ENCODE measurements around the gene CHADL. TPM values are rescaled to one million over a fixed set of nuclear protein-coding genes. Genes with fewer than 3 reads are reported as not detected.

CHADL gene
- total and polyA plus RNA-seq, 10 of the 15 experiments (the other 5 are each of a cell fraction or from before 2014, with no cell fraction given) = 0.24 TPM; not detected in 9

GRCh38 chr22:41271787-41272186, 31.1 kb upstream of the CHADL start (continued):
- TF ChIP-seq MXI1 (IDR thresholded peaks at IDR 0.05; ENCODE audit: low read depth, low read length) (no peak), ZNF207 (IDR thresholded peaks at IDR 0.05; ENCODE audit: borderline replicate concordance) (no peak)

GRCh38 chr22:41267958-41268357, 27.2 kb upstream of the CHADL start:
- no peaks in the 10 kb centered on the region for H3K79me2 ChIP-seq (ENCODE audit: control insufficient read depth, insufficient read depth, low read length)
- H3K9me3 ChIP-seq (replicated peaks; ENCODE audit: control insufficient read depth, insufficient read depth, low read length) = no peaks in the 10 kb centered on the region
- no peak for DNase-seq (ENCODE audit: low read depth, low spot score)
- ChIA-PET SMC1A (ENCODE audit: uncharacterized antibody, unreplicated experiment) (no interaction called here), CTCF (no interaction called here), POLR2A (no interaction called here), RAD21 (ENCODE audit: unreplicated experiment) (no interaction called here)
- TF ChIP-seq ZNF217 (IDR thresholded peaks at IDR 0.05) (no peak), HDAC6 (IDR thresholded peaks at IDR 0.05; ENCODE audit: unreplicated experiment) (no peak), SRF (IDR thresholded peaks at IDR 0.05; ENCODE audit: low read depth in 2 of 2, low read length in 2 of 2) (no peak), POLR2A (IDR thresholded peaks at IDR 0.05; ENCODE audit: low read depth, low read length) (no peak), RELA (IDR thresholded peaks at IDR 0.05; ENCODE audit: borderline replicate concordance, partially characterized antibody) (no peak), SREBF1 (IDR thresholded peaks at IDR 0.05; ENCODE audit: low read length) (no peak)
- no peak overlapping the region for H3K9ac ChIP-seq (ENCODE audit: control insufficient read depth, insufficient read depth, low read length)
- H3K4me3 ChIP-seq = no peak overlapping the region
- no peaks in the 10 kb centered on the region for H3K27me3 ChIP-seq (replicated peaks in 1 of 2; ENCODE audit: control insufficient read depth in 2 of 2, insufficient read depth in 2 of 2, low read length in 1 of 2)
- no TSS peak for BruUV-seq (replicated peaks)
- WGBS (ENCODE audit: insufficient coverage, insufficient replicate concordance, low lambda C conversion rate, missing lambda C conversion rate) = 97% methylated on average over 16 of the region's 16 CpGs
- no peaks in the 10 kb centered on the region for H4K20me1 ChIP-seq (ENCODE audit: control insufficient read depth, insufficient read depth)
- in situ Hi-C loops (cut with MboI) (no loop called here), intact Hi-C loops (cut with micrococcal nuclease; ENCODE audit: unreplicated experiment) (no loop called here)
- no peaks in the 10 kb centered on the region for H3K4me1 ChIP-seq (ENCODE audit: control insufficient read depth, insufficient read depth, low read length)
- H3K27ac ChIP-seq (ENCODE audit: control insufficient read depth, insufficient read depth) = no peak overlapping the region
- no peak overlapping the region for H3K4me2 ChIP-seq (ENCODE audit: control insufficient read depth, insufficient read depth)
- ATAC-seq = no peak
- FAIRE-seq = no peak
- H2AFZ ChIP-seq (ENCODE audit: control insufficient read depth, low read depth, low read length) = no peak overlapping the region
- peaks cover 22 to 42% of the 10 kb centered on the region in 2 experiments; a peak in 3 of 4 replicates for H3K36me3 ChIP-seq (ENCODE audit: control insufficient read depth in 2 of 2, insufficient read depth in 2 of 2, low read length in 1 of 2)
